Liver (tissue), 9 donors: Measurements from ENCODE around the gene PALLD. TPM values are rescaled to one million over a fixed set of nuclear protein-coding genes. Genes with fewer than 3 reads are reported as not detected.

Source experiments
- DNase-seq: peaks from one replicate; pipeline ENCODE4 v3.0.0-alpha.2; 2017; ENCODE audit warnings: low spot score
- H3K27ac ChIP-seq, 2 donors: one replicate each; pipeline ENCODE4 v1.7.0; 2013; ENCODE audit warnings: inconsistent platforms in 2 of 2, low read length in 2 of 2, control low read depth in 1 of 2, low read depth in 1 of 2, mild to moderate bottlenecking in 1 of 2
- H3K27me3 ChIP-seq, 4 donors: one replicate each; pipeline versions ENCODE4 v1.6.1 to v1.7.0; 2013; ENCODE audit warnings: low read length in 3 of 4, inconsistent platforms in 1 of 4, mild to moderate bottlenecking in 1 of 4, moderate library complexity in 1 of 4; ENCODE audit not compliant: control insufficient read depth in 4 of 4, insufficient read depth in 4 of 4
- H3K36me3 ChIP-seq, 4 donors: one replicate each; pipeline versions ENCODE4 v1.6.1 to v1.7.0; 2013; ENCODE audit warnings: low read length in 3 of 4, mild to moderate bottlenecking in 3 of 4, low read depth in 1 of 4, moderate library complexity in 1 of 4; ENCODE audit not compliant: control insufficient read depth in 4 of 4, insufficient read depth in 3 of 4
- H3K4me1 ChIP-seq, 4 donors: one replicate each; pipeline versions ENCODE4 v1.6.1 to v1.7.0; 2013; ENCODE audit warnings: low read length in 3 of 4, mild to moderate bottlenecking in 3 of 4, moderate library complexity in 1 of 4; ENCODE audit not compliant: control insufficient read depth in 4 of 4, insufficient read depth in 4 of 4
- H3K4me3 ChIP-seq, 3 donors: one replicate each; pipeline versions ENCODE4 v1.6.1 to v1.7.0; 2013; ENCODE audit warnings: low read length in 3 of 3, control low read depth in 1 of 3, low read depth in 1 of 3, mild to moderate bottlenecking in 1 of 3
- H3K9ac ChIP-seq, 2 donors: one replicate each; pipeline ENCODE4 v1.7.0; 2013; ENCODE audit warnings: low read length in 2 of 2, mild to moderate bottlenecking in 2 of 2, moderate library complexity in 2 of 2, control low read depth in 1 of 2, low read depth in 1 of 2
- H3K9me3 ChIP-seq, 4 donors: one replicate each; pipeline versions ENCODE4 v1.6.1 to v1.7.0; 2013; ENCODE audit warnings: low read length in 3 of 4; ENCODE audit not compliant: control insufficient read depth in 4 of 4
- CTCF ChIP-seq: fragments of 150-350 bp; IDR thresholded peaks from 2 replicates; pipeline ENCODE4 v1.5.1; 2017; ENCODE audit warnings: improper control_type of control experiment, low read depth, low read length; ENCODE audit not compliant: missing input control
- EGR1 ChIP-seq, 2 donors: IDR thresholded peaks; 2 replicates each; pipeline ENCODE4 v1.6.1; 2016 to 2018; ENCODE audit warnings: antibody characterized with exemption in 2 of 2, low read depth in 2 of 2
- FOXA1 ChIP-seq: IDR thresholded peaks from 2 replicates; pipeline ENCODE4 v1.6.1; 2016; ENCODE audit warnings: antibody characterized with exemption
- FOXA2 ChIP-seq: IDR thresholded peaks from 2 replicates; pipeline ENCODE4 v1.6.1; 2016; ENCODE audit warnings: antibody characterized with exemption
- GABPA ChIP-seq, 2 donors: IDR thresholded peaks in 1 of 2; conservative IDR thresholded peaks in 1 of 2; 2 replicates each; pipeline ENCODE4 v1.6.1; 2016; ENCODE audit warnings: antibody characterized with exemption in 2 of 2, mild to moderate bottlenecking in 1 of 2, moderate library complexity in 1 of 2
- HNF4A ChIP-seq, 2 donors: conservative IDR thresholded peaks; 2 replicates each; pipeline ENCODE4 v1.6.1; 2016; ENCODE audit warnings: antibody characterized with exemption in 2 of 2, mild to moderate bottlenecking in 2 of 2
- HNF4G ChIP-seq: IDR thresholded peaks from 2 replicates; pipeline ENCODE4 v1.6.1; 2016; ENCODE audit warnings: antibody characterized with exemption
- JUND ChIP-seq, 2 donors: IDR thresholded peaks; 2 replicates each; pipeline ENCODE4 v1.6.1; 2016; ENCODE audit warnings: antibody characterized with exemption in 2 of 2
- NR2F2 ChIP-seq: IDR thresholded peaks from 2 replicates; pipeline ENCODE4 v1.6.1; 2016; ENCODE audit warnings: antibody characterized with exemption
- RAD21 ChIP-seq, 2 donors: IDR thresholded peaks; 2 replicates each; pipeline ENCODE4 v1.6.1; 2016; ENCODE audit warnings: antibody characterized with exemption in 2 of 2, mild to moderate bottlenecking in 2 of 2
- REST ChIP-seq: IDR thresholded peaks from 2 replicates; pipeline ENCODE4 v1.6.1; 2016; ENCODE audit warnings: antibody characterized with exemption, mild to moderate bottlenecking
- RXRA ChIP-seq, 2 donors: IDR thresholded peaks; 2 replicates each; pipeline ENCODE4 v1.6.1; 2017 to 2018; ENCODE audit warnings: antibody characterized with exemption in 2 of 2, mild to moderate bottlenecking in 1 of 2
- SP1 ChIP-seq: IDR thresholded peaks from 2 replicates; pipeline ENCODE4 v1.6.1; 2018; ENCODE audit warnings: antibody characterized with exemption, mild to moderate bottlenecking
- TAF1 ChIP-seq: conservative IDR thresholded peaks from 2 replicates; pipeline ENCODE4 v1.6.1; 2016; ENCODE audit warnings: antibody characterized with exemption, mild to moderate bottlenecking
- YY1 ChIP-seq: IDR thresholded peaks from 2 replicates; pipeline ENCODE4 v1.6.1; 2016; ENCODE audit warnings: antibody characterized with exemption, mild to moderate bottlenecking
- ZBTB33 ChIP-seq: IDR thresholded peaks from 2 replicates; pipeline ENCODE4 v1.6.1; 2016; ENCODE audit warnings: antibody characterized with exemption
- WGBS: extraction: QIAGEN DNeasy Blood & Tissue Kit; methylation state at CpG from one replicate; pipeline ENCODE4 v1.1.7; 2013; 5-methylcytosine and 5-hydroxymethylcytosine counted together
- polyA plus RNA-seq, 2 donors: library from polyadenylated mRNA; stranded (reverse) in 1 of 2; unstranded in 1 of 2; fragments of 200-250 nt in 1 of 2; fragments of >200 nt in 1 of 2; fragmentation: Nextera tagmentation in 1 of 2; extraction: Ambion mirVana in 1 of 2; gene quantifications; one replicate each; pipeline versions ENCODE4 v1.2.1 to v1.2.3, GENCODE V29; 2013 to 2015
- total RNA-seq, 2 donors: library from RNA; depleted of rRNA; stranded (reverse); fragments of >200 nt; gene quantifications; one replicate each; pipeline ENCODE4 v1.2.3, GENCODE V29; 2014
- donor health status: healthy.
- donor health status: healthy.
- donor health status: healthy.
- donor health status: healthy.
- donor health status: healthy.

PALLD gene
- total and polyA plus RNA-seq, 4 donors, result 9.0 to 26.3 (median 14.7) TPM

DNA sequence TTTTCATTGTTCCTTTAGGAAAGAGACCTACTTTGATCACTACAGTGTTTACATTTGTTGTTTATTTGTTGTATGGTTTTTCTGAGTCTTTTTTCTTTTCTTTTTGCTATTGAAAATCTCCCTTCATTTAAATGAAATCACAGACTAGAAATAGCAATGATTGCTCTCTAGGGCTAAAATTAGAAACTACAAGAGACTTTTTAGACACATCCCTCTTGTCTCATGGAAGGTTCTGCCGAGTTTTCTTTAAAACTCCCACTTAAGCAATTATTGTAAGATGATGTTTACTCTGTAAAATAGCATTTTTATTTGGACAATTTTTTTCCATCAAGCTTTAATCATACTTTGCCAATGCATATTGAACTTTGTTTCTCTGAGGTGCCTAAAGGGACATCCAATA is 136.6 kb downstream of the PALLD start:
- Histone ChIP-seq H3K27ac (no peak overlapping the region), H3K4me3 (no peak overlapping the region), H3K9me3 (no peaks in the 10 kb centered on the region), H3K4me1 (peaks cover 0 to 13% (median 8%) of the 10 kb centered on the region in 4 donors), H3K36me3 (no peaks in the 10 kb centered on the region), H3K27me3 (peaks cover 0 to 3% (median 0%) of the 10 kb centered on the region in 4 donors), H3K9ac (no peak overlapping the region)
- 46% methylated on average over 1 of the region's 1 CpG for WGBS
- DNase-seq, result no peak
- no peak for TF ChIP-seq RXRA (IDR thresholded peaks at IDR 0.05)

GRCh38 chr4:168634276-168634802 is 137.5 kb downstream of the PALLD start:
- no peak overlapping the region for H3K9ac ChIP-seq
- H3K27ac ChIP-seq, result no peak overlapping the region
- peaks cover 0 to 3% (median 0%) of the 10 kb centered on the region in 4 donors for H3K27me3 ChIP-seq
- H3K9me3 ChIP-seq, result no peaks in the 10 kb centered on the region
- TF ChIP-seq REST (no peak), JUND (IDR thresholded peaks at IDR 0.05) (no peak), RXRA (IDR thresholded peaks at IDR 0.05) (no peak), SP1 (no peak), EGR1 (IDR thresholded peaks at IDR 0.05; ENCODE audit: low read depth in 2 of 2) (no peak), RAD21 (IDR thresholded peaks at IDR 0.05) (no peak), GABPA (IDR thresholded peaks at IDR 0.05 in 1 of 2, conservative IDR thresholded peaks at IDR 0.05 in 1 of 2) (no peak), HNF4G (no peak), CTCF (no peak), NR2F2 (no peak), TAF1 (no peak), HNF4A (conservative IDR thresholded peaks at IDR 0.05) (no peak)
- no peak overlapping the region for H3K4me3 ChIP-seq
- no peaks in the 10 kb centered on the region for H3K36me3 ChIP-seq
- DNase-seq, result no peak
- H3K4me1 ChIP-seq, result peaks cover 0 to 13% (median 8%) of the 10 kb centered on the region in 4 donors
- WGBS, result 62% methylated on average over 11 of the region's 11 CpGs

GRCh38 chr4:168636040-168636439 is 139.2 kb downstream of the PALLD start:
- H3K9ac ChIP-seq, result no peak overlapping the region
- H3K9me3 ChIP-seq, result no peaks in the 10 kb centered on the region
- H3K4me1 ChIP-seq, result peaks cover 0 to 12% (median 7%) of the 10 kb centered on the region in 4 donors
- no peak for TF ChIP-seq EGR1 (IDR thresholded peaks at IDR 0.05; ENCODE audit: low read depth in 2 of 2)
- TF ChIP-seq HNF4A (conservative IDR thresholded peaks at IDR 0.05), result no peak
- no peak for TF ChIP-seq FOXA1
- TF ChIP-seq FOXA2, result no peak
- TF ChIP-seq NR2F2, result no peak
- no peak for TF ChIP-seq ZBTB33
- TF ChIP-seq JUND (IDR thresholded peaks at IDR 0.05), result no peak
- TF ChIP-seq YY1, result no peak
- peaks cover 0 to 3% (median 0%) of the 10 kb centered on the region in 4 donors for H3K27me3 ChIP-seq
- H3K27ac ChIP-seq, result no peak overlapping the region
- H3K36me3 ChIP-seq, result no peaks in the 10 kb centered on the region
- no peak overlapping the region for H3K4me3 ChIP-seq
- DNase-seq, result no peak
- 68% methylated on average over 5 of the region's 5 CpGs for WGBS
